Endodermal cell (in vitro differentiated cells): Measurements from ENCODE around the gene NABP1. TPM values are rescaled to one million over a fixed set of nuclear protein-coding genes. Genes with fewer than 3 reads are reported as not detected.

ENCODE experiments used
- DNase-seq: peaks from one replicate; pipeline ENCODE4 v3.0.0-alpha.2; 2017
- H3K27ac ChIP-seq: 2 replicates; pipeline ENCODE4 v1.5.1; 2013; ENCODE audit warnings: mild to moderate bottlenecking, low read depth, low read length, moderate library complexity
- H3K27me3 ChIP-seq: 2 replicates; pipeline ENCODE4 v1.6.1; 2013; ENCODE audit warnings: mild to moderate bottlenecking, low read length, moderate library complexity; ENCODE audit not compliant: insufficient read depth, control insufficient read depth, poor library complexity, severe bottlenecking
- H3K36me3 ChIP-seq: 2 replicates; pipeline ENCODE4 v1.7.0; 2013; ENCODE audit warnings: mild to moderate bottlenecking, low read length, moderate library complexity; ENCODE audit not compliant: control insufficient read depth, insufficient read depth
- H3K4me1 ChIP-seq: one replicate; pipeline ENCODE4 v1.7.0; 2013; ENCODE audit warnings: low read length; ENCODE audit not compliant: control insufficient read depth, insufficient read depth
- H3K4me3 ChIP-seq: 2 replicates; pipeline ENCODE4 v1.5.1; 2013; ENCODE audit warnings: mild to moderate bottlenecking, low read length, moderate library complexity
- H3K9ac ChIP-seq: 2 replicates; pipeline ENCODE4 v1.6.1; 2013; ENCODE audit warnings: mild to moderate bottlenecking, low read length, moderate library complexity; ENCODE audit not compliant: poor library complexity, severe bottlenecking; ENCODE audit errors: extremely low read depth
- H3K9me3 ChIP-seq: 2 replicates; pipeline ENCODE4 v1.6.1; 2013; ENCODE audit warnings: mild to moderate bottlenecking, low read length, moderate library complexity; ENCODE audit not compliant: control insufficient read depth
- H3K27ac Mint-ChIP-seq: 2 replicates; pipeline ENCODE4 v1.8.0; 2020; ENCODE audit warnings: mixed read lengths
- H3K27me3 Mint-ChIP-seq: 2 replicates; pipeline ENCODE4 v1.8.0; 2021; ENCODE audit warnings: mild to moderate bottlenecking, mixed read lengths; ENCODE audit not compliant: insufficient read depth
- H3K36me3 Mint-ChIP-seq: 2 replicates; pipeline ENCODE4 v1.8.0; 2020; ENCODE audit warnings: low read depth, mixed read lengths
- H3K4me1 Mint-ChIP-seq: 2 replicates; pipeline ENCODE4 v1.8.0; 2020; ENCODE audit warnings: mixed read lengths
- H3K4me3 Mint-ChIP-seq: 2 replicates; pipeline ENCODE4 v1.8.0; 2020; ENCODE audit warnings: mild to moderate bottlenecking, moderate library complexity, mixed read lengths
- H3K9me3 Mint-ChIP-seq: 2 replicates; pipeline ENCODE4 v1.8.0; 2020; ENCODE audit warnings: mild to moderate bottlenecking, mixed read lengths
- whole genome bisulfite sequencing, 2 experiments: methylation state at CpG; one replicate each; pipeline versions ENCODE4 v1.1.5 to v1.1.7; 2013; ENCODE audit warnings: missing lambda C conversion rate in 2 of 2, mixed read lengths in 1 of 2; ENCODE audit not compliant: insufficient coverage in 1 of 2, insufficient read length in 1 of 2; 5-methylcytosine and 5-hydroxymethylcytosine counted together
- total RNA-seq, 2 donors: library from RNA; stranded (reverse); fragmentation: NEBNext Ultra II Directional in 1 of 2; extraction: Animal tissue kit (Norgen Biotek cat#: 25700) in 1 of 2; gene quantifications; 2 replicates in 1 of 2; 3 replicates in 1 of 2; pipeline ENCODE4 v1.2.1, GENCODE V29; 2021
- TF ChIP-seq, protein P1 (sequence below): fragments of 200-600 bp; sonication (generic); conservative IDR thresholded peaks from 2 replicates; pipeline ENCODE4 v1.5.0; 2021; ENCODE audit warnings: antibody characterized with exemption, mild to moderate bottlenecking

The NABP1 gene
- total RNA-seq, 2 donors from 2014 or later, result 5.8 to 8.7 TPM

DNA sequence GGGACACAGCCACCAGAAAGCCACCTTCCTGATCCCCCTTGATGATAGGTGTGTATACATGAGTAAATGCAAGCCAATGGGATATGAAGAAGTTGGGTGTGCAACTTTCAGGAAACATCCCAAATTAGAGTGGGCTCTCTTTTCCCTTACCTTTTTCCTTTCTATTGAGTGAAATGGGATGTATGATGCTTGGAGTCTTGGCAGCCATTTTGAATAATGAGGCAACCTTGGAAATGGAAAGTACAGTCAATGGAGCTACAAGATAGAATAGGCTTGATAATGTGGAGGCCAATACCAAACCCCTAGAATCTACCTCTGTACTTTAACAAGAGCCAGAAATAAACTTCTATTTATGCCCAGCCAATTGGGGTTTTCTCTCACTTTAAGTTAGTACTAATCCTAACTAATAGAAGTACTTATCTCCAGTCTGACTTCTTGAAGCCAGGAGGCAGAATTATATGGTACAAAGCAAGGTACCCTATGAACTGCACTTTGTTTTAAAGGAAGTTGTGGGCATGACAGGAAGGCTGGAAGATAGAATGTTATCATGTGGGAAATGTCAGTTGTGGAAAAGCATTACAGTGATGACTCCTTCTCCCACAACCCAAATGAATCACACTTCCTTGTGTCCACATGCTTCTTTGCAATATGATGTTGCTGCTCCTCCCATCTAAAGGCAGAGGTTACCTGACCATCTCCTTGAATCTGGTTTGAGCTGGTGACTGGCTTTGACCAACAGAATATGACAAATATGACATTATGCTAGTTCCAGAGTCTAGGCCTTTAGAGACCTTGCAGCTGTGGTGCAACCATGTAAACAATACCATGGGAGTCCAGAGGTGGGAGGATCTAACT lies 12.9 kb upstream of the NABP1 start:
- no peak overlapping the region for H3K4me3 Mint-ChIP-seq
- no peaks in the 10 kb centered on the region for H3K9me3 ChIP-seq
- no peak overlapping the region for H3K4me3 ChIP-seq
- no peak overlapping the region for H3K9ac ChIP-seq
- H3K4me1 Mint-ChIP-seq, result no peaks in the 10 kb centered on the region
- H3K9me3 Mint-ChIP-seq, result no peaks in the 10 kb centered on the region
- no peak overlapping the region for H3K27ac ChIP-seq
- H3K36me3 Mint-ChIP-seq, result no peaks in the 10 kb centered on the region
- H3K36me3 ChIP-seq, result no peaks in the 10 kb centered on the region
- TF ChIP-seq, protein P1, sequence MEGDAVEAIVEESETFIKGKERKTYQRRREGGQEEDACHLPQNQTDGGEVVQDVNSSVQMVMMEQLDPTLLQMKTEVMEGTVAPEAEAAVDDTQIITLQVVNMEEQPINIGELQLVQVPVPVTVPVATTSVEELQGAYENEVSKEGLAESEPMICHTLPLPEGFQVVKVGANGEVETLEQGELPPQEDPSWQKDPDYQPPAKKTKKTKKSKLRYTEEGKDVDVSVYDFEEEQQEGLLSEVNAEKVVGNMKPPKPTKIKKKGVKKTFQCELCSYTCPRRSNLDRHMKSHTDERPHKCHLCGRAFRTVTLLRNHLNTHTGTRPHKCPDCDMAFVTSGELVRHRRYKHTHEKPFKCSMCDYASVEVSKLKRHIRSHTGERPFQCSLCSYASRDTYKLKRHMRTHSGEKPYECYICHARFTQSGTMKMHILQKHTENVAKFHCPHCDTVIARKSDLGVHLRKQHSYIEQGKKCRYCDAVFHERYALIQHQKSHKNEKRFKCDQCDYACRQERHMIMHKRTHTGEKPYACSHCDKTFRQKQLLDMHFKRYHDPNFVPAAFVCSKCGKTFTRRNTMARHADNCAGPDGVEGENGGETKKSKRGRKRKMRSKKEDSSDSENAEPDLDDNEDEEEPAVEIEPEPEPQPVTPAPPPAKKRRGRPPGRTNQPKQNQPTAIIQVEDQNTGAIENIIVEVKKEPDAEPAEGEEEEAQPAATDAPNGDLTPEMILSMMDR, result no peak
- no peak for DNase-seq
- H3K4me1 ChIP-seq, result no peaks in the 10 kb centered on the region
- H3K27ac Mint-ChIP-seq, result no peak overlapping the region
- H3K27me3 Mint-ChIP-seq, result no peaks in the 10 kb centered on the region
- H3K27me3 ChIP-seq, result no peaks in the 10 kb centered on the region

DNA sequence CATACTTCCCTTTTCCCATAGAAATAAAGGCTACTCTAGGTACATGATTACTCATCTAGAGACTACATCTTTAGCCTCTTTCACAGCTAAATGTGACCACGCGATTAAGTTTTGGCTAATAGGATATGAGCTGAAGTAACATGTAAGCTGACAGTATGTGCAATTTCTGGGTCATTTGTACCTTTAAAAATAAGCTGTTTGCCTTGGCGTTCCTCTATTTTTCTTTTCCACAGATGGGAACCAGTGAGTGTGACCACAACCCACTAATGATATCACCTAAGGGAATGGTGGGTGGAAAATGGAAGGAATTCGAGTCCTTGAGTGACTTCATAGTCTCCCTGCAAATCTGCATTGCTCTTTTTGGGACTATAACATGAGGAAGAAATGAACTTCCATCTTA lies 11.7 kb upstream of the NABP1 start:
- H3K27ac ChIP-seq, result no peak overlapping the region
- TF ChIP-seq, protein P1, result no peak

DNA sequence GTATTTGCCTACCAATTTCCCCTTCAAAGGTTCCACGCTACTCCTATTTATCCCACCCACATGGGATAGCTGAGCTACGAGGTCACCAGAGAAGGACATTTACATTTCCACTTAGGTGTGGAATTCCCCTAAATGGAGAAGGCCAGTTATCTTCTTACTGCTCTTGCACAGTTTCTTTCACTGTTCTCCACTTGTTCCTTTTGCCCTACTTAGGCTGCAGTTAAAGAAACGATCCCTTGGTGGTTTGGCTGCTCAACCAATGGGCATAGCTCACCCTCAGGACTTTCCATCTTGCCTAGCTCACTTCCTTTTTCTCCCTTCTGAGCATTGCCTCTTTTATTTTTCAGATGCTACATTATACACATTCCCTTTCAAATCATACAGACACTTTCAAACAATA lies 11.2 kb upstream of the NABP1 start:
- H3K4me1 Mint-ChIP-seq, result no peaks in the 10 kb centered on the region
- DNase-seq, result no peak
- no peaks in the 10 kb centered on the region for H3K9me3 Mint-ChIP-seq
- Histone ChIP-seq H3K4me3 (no peak overlapping the region), H3K36me3 (no peaks in the 10 kb centered on the region), H3K27me3 (no peaks in the 10 kb centered on the region), H3K4me1 (no peaks in the 10 kb centered on the region), H3K9me3 (no peaks in the 10 kb centered on the region), H3K9ac (no peak overlapping the region), H3K27ac (no peak overlapping the region)
- H3K4me3 Mint-ChIP-seq, result no peak overlapping the region
- H3K36me3 Mint-ChIP-seq, result no peaks in the 10 kb centered on the region
- TF ChIP-seq, protein P1, result no peak
- WGBS, 2 experiments, result 74 to 88% methylated on average over 1 to 3 of the region's 3 CpGs
- no peak overlapping the region for H3K27ac Mint-ChIP-seq
- H3K27me3 Mint-ChIP-seq, result no peaks in the 10 kb centered on the region

More for the DNA sequence above, 11.7 kb upstream of the NABP1 start:
- Mint-ChIP-seq H3K4me3 (no peak overlapping the region), H3K4me1 (no peaks in the 10 kb centered on the region), H3K27ac (no peak overlapping the region), H3K9me3 (no peaks in the 10 kb centered on the region), H3K36me3 (no peaks in the 10 kb centered on the region), H3K27me3 (no peaks in the 10 kb centered on the region)
- H3K9ac ChIP-seq, result no peak overlapping the region
- H3K9me3 ChIP-seq, result no peaks in the 10 kb centered on the region
- H3K27me3 ChIP-seq, result no peaks in the 10 kb centered on the region
- H3K36me3 ChIP-seq, result no peaks in the 10 kb centered on the region
- H3K4me1 ChIP-seq, result no peaks in the 10 kb centered on the region
- DNase-seq, result no peak
- 89% methylated on average over 4 of the region's 4 CpGs; no CpG with 5 or more reads in 1 of the 2 experiments for WGBS, 2 experiments
- H3K4me3 ChIP-seq, result no peak overlapping the region
